Measurements from ENCODE around the gene RANBP17. TPM values are rescaled to one million over a fixed set of nuclear protein-coding genes. Genes with fewer than 3 reads are reported as not detected.

The RANBP17 gene
- total and polyA plus RNA-seq, 2 donors from 2014 or later, result 2.0 to 15.4 TPM

DNA sequence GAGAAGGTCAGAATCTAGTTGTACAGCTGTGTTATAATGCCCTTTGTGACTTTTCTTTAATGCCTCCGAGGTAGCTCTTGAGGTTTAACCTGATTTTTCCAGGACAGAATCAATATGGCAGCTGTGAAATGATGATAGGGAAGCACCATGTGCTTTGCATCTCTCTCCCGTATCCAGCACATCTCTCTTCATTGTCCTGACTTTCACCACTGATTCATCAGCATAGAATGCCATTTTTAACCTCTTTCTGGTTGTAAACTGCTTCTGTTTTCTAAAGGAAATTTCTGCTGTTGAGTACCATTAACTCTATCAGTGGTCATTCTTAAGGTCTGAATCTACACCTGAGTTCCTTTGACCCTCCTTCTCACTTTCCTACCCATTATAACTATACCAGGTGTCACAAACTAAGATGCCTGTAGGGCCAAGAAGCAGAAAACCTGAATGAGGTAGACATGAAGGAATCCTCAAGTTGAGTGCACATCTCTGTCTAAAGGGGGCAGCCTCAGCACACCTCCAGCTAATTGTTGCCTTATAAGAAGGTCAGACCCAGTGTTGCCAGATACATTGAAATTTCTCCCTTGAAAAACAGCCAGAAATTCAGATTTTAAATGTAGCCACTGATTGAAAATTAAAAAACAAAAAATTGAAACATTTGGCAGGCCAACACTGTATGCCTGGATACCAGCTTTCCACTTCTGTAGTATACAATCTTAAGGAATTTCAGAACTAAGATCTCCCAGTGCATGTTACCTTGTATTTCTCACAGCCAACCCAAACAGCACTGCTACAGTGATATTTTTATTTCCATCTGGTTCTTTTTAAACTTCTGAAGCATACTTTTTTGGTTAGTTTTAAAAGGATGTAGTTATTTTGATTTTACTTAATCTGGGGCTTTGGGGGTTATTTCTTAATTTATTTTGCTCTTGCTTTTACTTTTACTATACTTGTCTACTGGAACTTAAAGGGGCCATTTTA, 411.5 kb downstream of the RANBP17 start:
- no peak overlapping the region for H3K9ac ChIP-seq (ENCODE audit: low read length in 3 of 3)
- H3K36me3 ChIP-seq (ENCODE audit: control insufficient read depth in 2 of 3, insufficient read depth in 3 of 3, low read length in 3 of 3), result no peaks in the 10 kb centered on the region
- intact Hi-C loops (cut with DNase I), result no loop called here
- H3K4me1 ChIP-seq (ENCODE audit: control insufficient read depth in 2 of 3, insufficient read depth in 2 of 3, low read depth in 1 of 3, low read length in 3 of 3), result no peaks in the 10 kb centered on the region
- no peaks in the 10 kb centered on the region for H3K9me3 ChIP-seq (ENCODE audit: control insufficient read depth in 2 of 3, insufficient read depth in 1 of 3, low read length in 3 of 3)
- no peak overlapping the region for H3K27ac ChIP-seq (ENCODE audit: low read depth in 2 of 2, low read length in 2 of 2)
- H3K4me3 ChIP-seq (ENCODE audit: low read length in 3 of 3), result no peak overlapping the region
- no peaks in the 10 kb centered on the region for H3K27me3 ChIP-seq (ENCODE audit: control insufficient read depth, insufficient read depth, low read length)
- TF ChIP-seq, protein P1, sequence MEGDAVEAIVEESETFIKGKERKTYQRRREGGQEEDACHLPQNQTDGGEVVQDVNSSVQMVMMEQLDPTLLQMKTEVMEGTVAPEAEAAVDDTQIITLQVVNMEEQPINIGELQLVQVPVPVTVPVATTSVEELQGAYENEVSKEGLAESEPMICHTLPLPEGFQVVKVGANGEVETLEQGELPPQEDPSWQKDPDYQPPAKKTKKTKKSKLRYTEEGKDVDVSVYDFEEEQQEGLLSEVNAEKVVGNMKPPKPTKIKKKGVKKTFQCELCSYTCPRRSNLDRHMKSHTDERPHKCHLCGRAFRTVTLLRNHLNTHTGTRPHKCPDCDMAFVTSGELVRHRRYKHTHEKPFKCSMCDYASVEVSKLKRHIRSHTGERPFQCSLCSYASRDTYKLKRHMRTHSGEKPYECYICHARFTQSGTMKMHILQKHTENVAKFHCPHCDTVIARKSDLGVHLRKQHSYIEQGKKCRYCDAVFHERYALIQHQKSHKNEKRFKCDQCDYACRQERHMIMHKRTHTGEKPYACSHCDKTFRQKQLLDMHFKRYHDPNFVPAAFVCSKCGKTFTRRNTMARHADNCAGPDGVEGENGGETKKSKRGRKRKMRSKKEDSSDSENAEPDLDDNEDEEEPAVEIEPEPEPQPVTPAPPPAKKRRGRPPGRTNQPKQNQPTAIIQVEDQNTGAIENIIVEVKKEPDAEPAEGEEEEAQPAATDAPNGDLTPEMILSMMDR (IDR thresholded peaks at IDR 0.05; ENCODE audit: borderline replicate concordance, extremely low read depth, insufficient read depth), result no peak
- DNase-seq (peak in 2 of 5 donors; percentile 16 to 42), FAIRE-seq (no peak)

DNA sequence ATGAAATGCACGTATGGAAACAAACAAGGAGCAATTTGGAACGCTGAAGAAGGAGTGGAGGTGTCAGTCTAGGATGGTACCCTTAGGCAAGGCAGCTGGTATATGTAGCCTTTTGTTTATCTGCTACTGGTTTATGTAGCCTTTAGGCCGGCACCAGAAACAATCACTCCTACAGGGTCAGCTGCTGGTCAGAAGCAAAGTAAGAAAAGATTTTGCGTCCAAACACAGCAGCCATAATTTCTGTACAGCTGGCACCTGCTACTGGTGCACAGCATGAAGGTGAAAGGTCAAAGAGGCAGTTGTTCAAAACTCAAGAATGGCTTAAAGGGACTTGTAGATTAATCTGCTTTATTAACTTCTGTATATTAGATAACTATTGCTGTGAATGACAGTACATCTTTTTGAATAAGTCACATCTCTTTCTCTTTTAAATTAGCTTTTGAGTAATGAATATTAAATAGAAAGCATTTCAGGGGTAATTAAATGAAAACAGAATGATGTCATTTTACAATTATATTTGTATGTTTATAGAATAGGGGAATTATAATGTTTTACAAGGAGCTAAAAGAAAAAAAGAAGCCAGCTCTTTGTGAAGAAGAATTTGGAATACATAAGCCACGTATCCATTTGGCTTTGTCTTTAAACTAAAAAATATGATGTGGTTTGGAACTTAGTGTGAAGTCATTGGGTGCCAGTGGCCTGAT, 414.2 kb downstream of the RANBP17 start:
- no peaks in the 10 kb centered on the region for H3K4me1 ChIP-seq (ENCODE audit: control insufficient read depth in 2 of 3, insufficient read depth in 2 of 3, low read depth in 1 of 3, low read length in 3 of 3)
- H3K27ac ChIP-seq (ENCODE audit: low read depth in 2 of 2, low read length in 2 of 2), result no peak overlapping the region
- no peak for FAIRE-seq
- H3K27me3 ChIP-seq (ENCODE audit: control insufficient read depth, insufficient read depth, low read length), result no peaks in the 10 kb centered on the region
- DNase-seq, result peak in 2 of 5 donors; percentile 26 to 32
- TF ChIP-seq, protein P1 (IDR thresholded peaks at IDR 0.05; ENCODE audit: borderline replicate concordance, extremely low read depth, insufficient read depth), result no peak
- intact Hi-C loops (cut with DNase I), result no loop called here
- no peaks in the 10 kb centered on the region for H3K9me3 ChIP-seq (ENCODE audit: control insufficient read depth in 2 of 3, insufficient read depth in 1 of 3, low read length in 3 of 3)
- H3K9ac ChIP-seq (ENCODE audit: low read length in 3 of 3), result no peak overlapping the region
- no peak overlapping the region for H3K4me3 ChIP-seq (ENCODE audit: low read length in 3 of 3)
- no peaks in the 10 kb centered on the region for H3K36me3 ChIP-seq (ENCODE audit: control insufficient read depth in 2 of 3, insufficient read depth in 3 of 3, low read length in 3 of 3)

DNA sequence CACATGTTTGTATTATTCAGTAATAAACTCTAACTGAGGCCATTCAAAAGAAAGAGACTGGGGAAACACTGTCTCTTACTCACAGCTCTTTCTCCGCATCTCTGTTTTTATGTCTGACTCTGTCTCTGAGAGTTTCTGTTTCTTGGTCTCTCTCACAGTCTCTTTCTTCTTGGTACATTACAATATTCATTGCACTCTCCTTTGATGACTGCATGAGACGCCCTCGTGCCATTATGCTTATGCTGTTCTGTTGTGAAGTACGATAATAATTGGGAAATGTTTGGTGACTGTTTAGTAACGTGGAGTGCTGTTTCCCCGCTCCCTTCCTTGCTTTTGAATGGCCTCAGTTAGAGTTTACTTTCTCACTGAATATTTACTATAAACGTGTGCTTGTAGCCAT, 421.9 kb downstream of the RANBP17 start:
- DNase-seq (no peak), FAIRE-seq (no peak)

More for the DNA sequence above, 421.9 kb downstream of the RANBP17 start:
- Histone ChIP-seq H3K27me3 (ENCODE audit: control insufficient read depth, insufficient read depth, low read length) (no peaks in the 10 kb centered on the region), H3K9ac (ENCODE audit: low read length in 3 of 3) (no peak overlapping the region), H3K4me3 (ENCODE audit: low read length in 3 of 3) (no peak overlapping the region), H3K36me3 (ENCODE audit: control insufficient read depth in 2 of 3, insufficient read depth in 3 of 3, low read length in 3 of 3) (no peaks in the 10 kb centered on the region), H3K27ac (ENCODE audit: low read depth in 2 of 2, low read length in 2 of 2) (no peak overlapping the region), H3K9me3 (ENCODE audit: control insufficient read depth in 2 of 3, insufficient read depth in 1 of 3, low read length in 3 of 3) (no peaks in the 10 kb centered on the region), H3K4me1 (ENCODE audit: control insufficient read depth in 2 of 3, insufficient read depth in 2 of 3, low read depth in 1 of 3, low read length in 3 of 3) (no peaks in the 10 kb centered on the region)
- TF ChIP-seq, protein P1 (IDR thresholded peaks at IDR 0.05; ENCODE audit: borderline replicate concordance, extremely low read depth, insufficient read depth), result no peak
- intact Hi-C loops (cut with DNase I), result no loop called here
